NCI-H1417 (cell line): ENCODE results near the gene DDX51.
A peak's percentile ranks its signal among the peaks of the same experiment; 100 is the strongest.
"Not testable (repeated sequence)": the region's sequence is repeated elsewhere in the genome, so short reads cannot be mapped to it uniquely, and the experiment has no call there.

Experiments used
- DNase-seq, 3 experiments: peaks; one replicate each; lab custom pipeline; 2025; lab: John Stamatoyannopoulos, UW

Gene DDX51

GRCh38 chr12:132117558-132117875 lies 26.6 kb downstream of the DDX51 start:
- no peak for DNase-seq

GRCh38 chr12:132116709-132117557 lies 27.2 kb downstream of the DDX51 start:
- DNase-seq: no peak

GRCh38 chr12:132115500-132115899 lies 28.6 kb downstream of the DDX51 start:
- no peak for DNase-seq

- no peak for DNase-seq
These were observed 29.5 kb downstream of the DDX51 start for GRCh38 chr12:132114667-132115066.

- no peak for DNase-seq
These were observed 32.3 kb downstream of the DDX51 start for GRCh38 chr12:132111654-132112304.

- DNase-seq: no peak
These were observed 33.4 kb downstream of the DDX51 start for GRCh38 chr12:132110677-132111076.

GRCh38 chr12:132109741-132110140 lies 34.4 kb downstream of the DDX51 start:
- no peak for DNase-seq

- peak; percentile 7 to 60 (median 54) for DNase-seq
These were observed 35.8 kb downstream of the DDX51 start for GRCh38 chr12:132108211-132108832.

- DNase-seq: no peak
These were observed 37.2 kb downstream of the DDX51 start for GRCh38 chr12:132106921-132107320.

GRCh38 chr12:132105467-132105866 lies 38.7 kb downstream of the DDX51 start:
- no peak for DNase-seq

GRCh38 chr12:132103542-132104308 lies 40.4 kb downstream of the DDX51 start:
- no peak for DNase-seq

GRCh38 chr12:132103072-132103471 lies 41.0 kb downstream of the DDX51 start:
- not testable (repeated sequence) for DNase-seq

- no peak for DNase-seq
These were observed 41.8 kb downstream of the DDX51 start for GRCh38 chr12:132102297-132102696.

- no peak for DNase-seq
These were observed 43.6 kb downstream of the DDX51 start for GRCh38 chr12:132100306-132101065.

GRCh38 chr12:132099739-132100138 lies 44.4 kb downstream of the DDX51 start:
- no peak for DNase-seq

GRCh38 chr12:132095520-132096409 lies 48.4 kb downstream of the DDX51 start:
- DNase-seq: no peak

- DNase-seq: no peak
These were observed 49.7 kb downstream of the DDX51 start for GRCh38 chr12:132094269-132094891.

GRCh38 chr12:132089407-132089910 lies 54.7 kb downstream of the DDX51 start:
- DNase-seq: no peak
